ENCODE data around the gene CARD9. TPM values are rescaled to one million over a fixed set of nuclear protein-coding genes. Genes with fewer than 3 reads are reported as not detected.

CARD9 gene
- total and polyA plus RNA-seq, 10 donors = 5.7 to 25.5 (median 18.2) TPM

DNA sequence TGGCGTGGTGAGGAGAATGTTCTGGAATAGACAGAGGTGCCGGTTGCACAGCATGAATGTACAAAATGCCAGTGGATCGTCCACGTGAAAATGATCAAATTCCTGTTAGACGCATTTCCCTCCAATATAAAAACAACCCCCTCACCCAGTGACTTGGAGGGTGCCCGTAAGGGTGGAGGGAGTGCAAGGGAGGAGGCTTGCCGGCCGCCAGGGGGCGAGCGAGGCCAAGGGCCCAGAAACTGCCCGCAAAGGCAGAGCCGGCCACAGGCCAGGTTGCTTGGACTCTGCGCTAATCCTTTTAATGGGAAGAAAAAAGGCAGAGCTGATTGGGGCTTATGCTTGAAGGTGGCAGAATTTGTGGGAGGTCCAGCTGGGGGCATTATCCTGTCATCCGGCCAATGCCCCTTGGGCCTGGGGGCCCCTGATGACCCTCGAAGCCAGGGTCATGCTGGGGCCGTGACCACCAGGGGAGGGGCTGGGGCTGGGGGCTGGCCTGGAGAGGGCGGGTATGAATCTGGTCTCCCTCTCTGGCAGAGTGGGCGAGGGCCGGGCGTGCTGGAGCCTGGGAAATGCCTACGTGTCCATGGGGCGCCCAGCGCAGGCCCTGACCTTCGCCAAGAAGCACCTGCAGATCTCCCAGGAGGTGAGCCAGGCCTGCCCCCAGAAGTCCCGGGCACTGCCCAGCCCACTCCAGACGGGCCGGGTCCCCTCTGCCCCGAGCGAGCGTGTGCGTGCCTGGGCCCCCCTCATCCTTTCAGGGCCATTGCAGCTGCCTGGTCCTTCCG, 34.1 kb downstream of the CARD9 start:
- Histone ChIP-seq H3K4me3 (no peak overlapping the region), H3K27ac (no peak overlapping the region), H3K36me3 (peaks cover 0 to 25% (median 4%) of the 10 kb centered on the region in 6 donors), H3K9me3 (no peaks in the 10 kb centered on the region), H3K27me3 (replicated peaks in 1 of 7) (no peaks in the 10 kb centered on the region), H3K4me1 (peaks cover 8 to 36% (median 24%) of the 10 kb centered on the region in 6 donors)
- peak; percentile 90 for DNase-seq
- TF ChIP-seq, protein P1, sequence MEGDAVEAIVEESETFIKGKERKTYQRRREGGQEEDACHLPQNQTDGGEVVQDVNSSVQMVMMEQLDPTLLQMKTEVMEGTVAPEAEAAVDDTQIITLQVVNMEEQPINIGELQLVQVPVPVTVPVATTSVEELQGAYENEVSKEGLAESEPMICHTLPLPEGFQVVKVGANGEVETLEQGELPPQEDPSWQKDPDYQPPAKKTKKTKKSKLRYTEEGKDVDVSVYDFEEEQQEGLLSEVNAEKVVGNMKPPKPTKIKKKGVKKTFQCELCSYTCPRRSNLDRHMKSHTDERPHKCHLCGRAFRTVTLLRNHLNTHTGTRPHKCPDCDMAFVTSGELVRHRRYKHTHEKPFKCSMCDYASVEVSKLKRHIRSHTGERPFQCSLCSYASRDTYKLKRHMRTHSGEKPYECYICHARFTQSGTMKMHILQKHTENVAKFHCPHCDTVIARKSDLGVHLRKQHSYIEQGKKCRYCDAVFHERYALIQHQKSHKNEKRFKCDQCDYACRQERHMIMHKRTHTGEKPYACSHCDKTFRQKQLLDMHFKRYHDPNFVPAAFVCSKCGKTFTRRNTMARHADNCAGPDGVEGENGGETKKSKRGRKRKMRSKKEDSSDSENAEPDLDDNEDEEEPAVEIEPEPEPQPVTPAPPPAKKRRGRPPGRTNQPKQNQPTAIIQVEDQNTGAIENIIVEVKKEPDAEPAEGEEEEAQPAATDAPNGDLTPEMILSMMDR (IDR thresholded peaks at IDR 0.05 in 8 of 11, conservative IDR thresholded peaks at IDR 0.05 in 3 of 11) = peak; percentile 63 to 95 (median 84)
- TF ChIP-seq POLR2A (IDR thresholded peaks at IDR 0.05) = no peak
- TF ChIP-seq POLR2AphosphoS5 (IDR thresholded peaks at IDR 0.05) = peak in 2 of 3 donors; percentile 56 to 62
- intact Hi-C loops (cut with DNase I; ENCODE audit: low total_unique reads) = no loop called here
- WGBS, 5 donors = 66 to 80% (median 75%) methylated on average over 24 to 32 of the region's 32 CpGs

- no peaks in the 10 kb centered on the region for H3K27me3 ChIP-seq (replicated peaks in 1 of 7)
- intact Hi-C loops (cut with DNase I; ENCODE audit: low total_unique reads) = no loop called here
- DNase-seq = no peak
- peaks cover 6 to 28% (median 20%) of the 10 kb centered on the region in 6 donors for H3K4me1 ChIP-seq
- H3K27ac ChIP-seq = no peak overlapping the region
- WGBS, 5 donors = 84 to 95% (median 91%) methylated on average over 7 to 25 of the region's 25 CpGs
- peaks cover 0 to 25% (median 4%) of the 10 kb centered on the region in 6 donors for H3K36me3 ChIP-seq
- H3K4me3 ChIP-seq = no peak overlapping the region
- TF ChIP-seq, protein P1 (IDR thresholded peaks at IDR 0.05 in 8 of 11, conservative IDR thresholded peaks at IDR 0.05 in 3 of 11) = no peak
- TF ChIP-seq POLR2A (IDR thresholded peaks at IDR 0.05) (no peak), POLR2AphosphoS5 (IDR thresholded peaks at IDR 0.05) (no peak)
- no peaks in the 10 kb centered on the region for H3K9me3 ChIP-seq
Measured at GRCh38 chr9:136338511-136338910, 35.0 kb downstream of the CARD9 start.

DNA sequence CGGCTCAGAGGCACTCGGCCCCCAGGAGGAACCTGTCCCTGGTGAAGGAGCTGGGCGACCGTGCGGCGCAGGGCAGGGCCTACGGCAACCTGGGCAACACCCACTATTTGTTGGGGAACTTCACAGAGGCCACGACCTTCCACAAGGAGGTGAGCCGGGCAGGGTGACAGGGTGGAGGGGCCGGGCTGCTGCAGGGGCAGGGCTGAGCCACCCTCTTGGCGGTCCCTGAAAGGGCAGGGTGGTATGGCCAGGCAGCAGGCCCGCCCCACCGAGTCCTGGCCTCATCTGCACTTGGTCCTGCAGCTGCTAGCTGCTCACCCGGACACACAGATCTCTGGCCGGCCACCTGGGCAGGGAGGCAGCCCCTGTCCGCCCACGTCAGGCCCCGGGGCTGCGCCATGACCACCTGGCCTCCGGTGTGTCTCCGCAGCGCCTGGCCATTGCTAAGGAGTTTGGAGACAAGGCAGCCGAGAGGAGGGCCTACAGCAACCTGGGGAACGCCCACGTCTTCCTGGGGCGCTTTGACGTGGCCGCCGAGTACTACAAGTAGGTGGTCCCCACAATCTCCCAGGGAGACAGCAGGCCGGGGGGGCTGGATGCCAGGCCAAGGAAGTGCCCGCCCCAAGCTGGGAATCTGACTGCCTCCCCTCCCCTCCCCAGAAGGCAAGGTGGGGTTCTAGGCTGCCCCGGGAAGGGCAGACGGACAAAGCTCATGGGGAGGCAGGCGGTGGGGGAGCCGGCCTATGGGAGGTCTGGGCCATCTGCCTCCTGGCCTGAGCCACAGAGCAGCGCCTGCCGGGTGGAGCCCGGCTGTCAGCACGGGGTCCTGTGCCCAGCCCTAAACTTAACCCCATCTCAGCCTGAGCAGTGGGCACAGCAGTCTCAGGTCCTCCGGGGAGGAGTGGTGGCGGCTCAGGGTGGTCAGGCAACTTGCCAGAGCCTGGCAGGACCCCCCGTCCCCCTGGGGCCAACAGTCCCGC, 35.8 kb downstream of the CARD9 start:
- TF ChIP-seq, protein P1 (IDR thresholded peaks at IDR 0.05 in 8 of 11, conservative IDR thresholded peaks at IDR 0.05 in 3 of 11) = no peak
- no peak for TF ChIP-seq POLR2A (IDR thresholded peaks at IDR 0.05)
- no peak for DNase-seq
- WGBS, 5 donors = 86 to 92% (median 87%) methylated on average over 22 to 43 of the region's 43 CpGs
- Histone ChIP-seq H3K4me1 (peaks cover 0 to 20% (median 11%) of the 10 kb centered on the region in 6 donors), H3K27ac (no peak overlapping the region), H3K9me3 (no peaks in the 10 kb centered on the region), H3K36me3 (peaks cover 0 to 25% (median 4%) of the 10 kb centered on the region in 6 donors), H3K4me3 (no peak overlapping the region), H3K27me3 (replicated peaks in 1 of 7) (no peaks in the 10 kb centered on the region)
- intact Hi-C loops (cut with DNase I; ENCODE audit: low total_unique reads) = no loop called here
